Fibroblast of skin of scalp (primary cell): ENCODE data around the gene MPZL2.

ENCODE experiments used
- DNase-seq: peaks from one replicate; pipeline ENCODE4 v3.0.0-alpha.2; 2013

The MPZL2 gene

GRCh38 chr11:118240999-118241763 lies 22.9 kb downstream of the MPZL2 start:
- no peak for DNase-seq

DNA sequence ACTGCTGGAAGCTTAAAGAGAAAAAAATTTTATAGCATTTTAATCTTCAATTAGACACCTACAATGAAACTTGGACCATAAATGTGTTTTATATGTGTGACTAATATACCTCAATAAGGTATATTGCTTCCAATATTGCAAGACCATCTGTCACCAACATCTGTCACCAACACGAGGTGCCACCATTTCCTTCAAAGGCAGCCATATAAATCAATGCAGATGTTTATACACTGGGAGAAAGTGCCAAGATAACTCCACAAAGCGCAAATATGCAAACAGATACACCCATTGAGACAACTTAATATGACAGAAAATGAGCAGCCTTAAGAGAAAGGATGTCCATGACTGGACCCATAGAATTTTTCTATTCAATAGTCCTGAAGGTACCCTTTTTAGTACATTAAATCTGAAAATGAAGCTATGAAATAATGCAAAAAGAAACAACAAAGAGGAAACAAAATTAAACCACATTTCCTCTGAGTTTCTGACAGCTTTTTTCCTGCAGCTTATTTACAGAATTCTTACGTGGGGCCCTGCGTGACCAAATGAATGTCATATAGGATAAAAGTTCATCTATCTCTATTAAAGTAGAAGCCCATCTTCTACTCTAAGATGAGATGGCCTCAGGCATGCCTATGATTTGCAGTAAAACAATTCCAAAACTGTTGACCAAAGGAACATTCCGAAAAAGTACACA lies 24.4 kb downstream of the MPZL2 start:
- DNase-seq, result no peak

DNA sequence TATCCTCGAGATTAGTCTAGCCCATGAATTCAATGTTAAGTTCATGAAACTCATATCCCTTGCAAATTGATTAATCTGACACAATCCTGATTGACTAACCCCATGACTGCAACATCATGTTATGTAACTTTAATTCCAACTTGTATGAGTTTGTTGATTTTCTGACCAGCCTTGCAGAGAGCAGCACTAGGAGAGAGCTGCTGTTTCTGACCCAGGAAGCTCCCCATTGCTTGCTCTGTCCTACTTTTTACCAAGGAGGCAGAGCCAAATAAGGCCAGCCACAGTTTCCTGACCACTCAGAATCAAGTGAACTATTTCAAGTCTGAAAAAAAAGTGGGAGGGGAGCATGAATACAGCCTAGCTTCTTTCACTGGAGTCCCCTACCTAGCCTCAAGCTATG lies 25.2 kb downstream of the MPZL2 start:
- DNase-seq, result no peak

- DNase-seq, result no peak
These were observed 25.7 kb downstream of the MPZL2 start for GRCh38 chr11:118238421-118238820.

- no peak for DNase-seq
These were observed 27.9 kb downstream of the MPZL2 start for GRCh38 chr11:118236170-118236569.

- no peak for DNase-seq
These were observed 29.3 kb downstream of the MPZL2 start for GRCh38 chr11:118234833-118235232.

DNA sequence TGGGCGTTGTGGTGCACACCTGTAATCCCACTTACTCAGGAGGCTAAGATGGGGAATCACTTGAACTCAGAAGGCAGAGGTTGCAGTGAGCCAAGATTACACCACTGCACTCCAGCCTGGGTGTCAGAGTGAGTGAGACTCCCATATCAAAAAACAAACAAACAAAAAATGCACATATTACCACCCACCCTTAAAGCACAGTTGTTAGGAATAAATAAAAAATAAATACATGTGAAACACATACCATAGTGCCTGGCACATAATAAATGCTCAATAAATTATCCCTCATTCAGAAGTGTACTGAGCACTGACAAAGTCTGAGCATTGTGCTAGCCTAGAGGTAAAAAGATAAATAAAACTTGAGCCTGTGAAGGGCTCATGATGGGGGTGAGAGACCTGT lies 30.2 kb downstream of the MPZL2 start:
- no peak for DNase-seq

- no peak for DNase-seq
These were observed 30.7 kb downstream of the MPZL2 start for GRCh38 chr11:118233377-118233776.

DNA sequence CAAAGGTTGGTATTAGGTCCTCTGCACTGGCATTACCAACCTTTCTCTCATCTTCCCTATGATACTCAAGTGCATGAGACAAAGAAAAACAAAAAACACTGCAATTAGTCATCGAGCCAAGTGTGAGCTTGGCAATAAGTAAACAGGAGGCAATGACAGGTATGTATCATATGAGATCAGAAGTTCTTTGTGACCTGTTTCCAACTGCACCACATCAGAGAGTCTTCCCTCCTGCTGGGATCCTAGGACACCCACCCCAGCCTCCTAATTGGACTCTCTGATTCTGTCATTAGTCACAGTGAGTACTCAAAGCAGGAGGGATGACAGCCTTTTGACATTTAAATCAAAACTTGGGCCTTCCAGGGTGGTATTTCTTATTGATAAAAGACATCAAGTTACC lies 31.4 kb downstream of the MPZL2 start:
- DNase-seq, result no peak

DNA sequence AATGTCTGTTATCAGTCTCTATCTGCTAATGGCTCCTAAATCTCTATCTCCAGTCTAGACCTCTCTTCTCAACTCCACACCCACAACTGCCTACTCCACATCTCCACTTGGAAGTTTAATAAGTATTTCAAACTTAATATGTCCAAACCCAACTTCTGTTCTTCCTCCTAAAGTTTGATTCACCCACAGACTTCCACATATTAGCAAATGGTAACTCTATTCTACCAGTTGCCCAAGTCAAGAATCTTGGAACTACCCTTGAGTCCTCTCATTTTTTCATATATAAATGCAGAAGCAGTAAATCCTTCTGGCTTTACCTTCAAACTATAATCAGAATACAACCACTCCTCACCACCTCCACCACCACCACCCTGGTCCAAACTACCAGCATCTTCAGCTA lies 32.6 kb downstream of the MPZL2 start:
- DNase-seq, result no peak

DNA sequence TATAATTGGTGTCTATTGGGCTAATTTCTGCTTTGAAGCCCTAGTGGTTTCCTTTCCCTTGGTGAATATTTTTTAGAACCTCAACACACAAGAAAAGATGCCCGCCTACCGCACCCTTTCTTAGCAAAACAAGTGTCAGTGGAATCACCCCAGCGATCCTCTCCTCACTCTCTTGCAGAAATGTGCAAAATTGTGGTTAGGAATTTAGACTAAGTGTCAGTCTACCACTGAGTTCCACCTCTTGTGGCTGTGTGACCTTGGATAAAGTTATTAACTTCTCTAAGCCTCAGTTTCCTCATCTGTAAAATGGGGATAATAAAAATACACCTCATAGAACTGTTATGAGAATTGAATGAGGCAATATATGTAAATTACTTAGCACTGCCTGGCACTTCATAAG lies 34.0 kb downstream of the MPZL2 start:
- no peak for DNase-seq

DNA sequence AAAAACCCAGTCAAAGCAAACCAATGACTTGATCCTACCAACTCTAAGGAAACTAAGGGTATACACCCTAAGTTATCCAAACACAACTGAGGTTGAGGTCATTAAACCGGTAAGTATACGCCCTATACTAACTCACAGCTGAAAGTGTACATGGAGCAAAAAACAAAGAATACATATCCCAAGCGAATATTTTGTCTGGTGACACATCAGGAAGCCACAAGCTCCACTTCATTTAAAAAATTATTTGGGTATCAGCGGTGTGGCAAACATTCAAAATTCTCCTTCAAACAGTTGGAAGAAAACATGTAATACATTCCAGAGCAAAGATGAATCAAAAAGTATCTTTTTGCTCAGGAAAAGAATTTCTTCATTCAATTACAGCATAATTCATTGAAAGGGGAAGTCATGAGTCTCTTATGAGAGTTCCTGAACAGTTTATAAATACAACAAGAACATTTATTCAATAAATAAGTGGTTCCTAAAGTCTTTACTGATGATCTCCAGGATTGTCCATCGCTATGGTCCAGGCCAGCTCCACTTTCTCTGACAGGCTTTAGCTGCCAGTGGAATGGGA lies 34.7 kb downstream of the MPZL2 start:
- DNase-seq, result peak; percentile 26

DNA sequence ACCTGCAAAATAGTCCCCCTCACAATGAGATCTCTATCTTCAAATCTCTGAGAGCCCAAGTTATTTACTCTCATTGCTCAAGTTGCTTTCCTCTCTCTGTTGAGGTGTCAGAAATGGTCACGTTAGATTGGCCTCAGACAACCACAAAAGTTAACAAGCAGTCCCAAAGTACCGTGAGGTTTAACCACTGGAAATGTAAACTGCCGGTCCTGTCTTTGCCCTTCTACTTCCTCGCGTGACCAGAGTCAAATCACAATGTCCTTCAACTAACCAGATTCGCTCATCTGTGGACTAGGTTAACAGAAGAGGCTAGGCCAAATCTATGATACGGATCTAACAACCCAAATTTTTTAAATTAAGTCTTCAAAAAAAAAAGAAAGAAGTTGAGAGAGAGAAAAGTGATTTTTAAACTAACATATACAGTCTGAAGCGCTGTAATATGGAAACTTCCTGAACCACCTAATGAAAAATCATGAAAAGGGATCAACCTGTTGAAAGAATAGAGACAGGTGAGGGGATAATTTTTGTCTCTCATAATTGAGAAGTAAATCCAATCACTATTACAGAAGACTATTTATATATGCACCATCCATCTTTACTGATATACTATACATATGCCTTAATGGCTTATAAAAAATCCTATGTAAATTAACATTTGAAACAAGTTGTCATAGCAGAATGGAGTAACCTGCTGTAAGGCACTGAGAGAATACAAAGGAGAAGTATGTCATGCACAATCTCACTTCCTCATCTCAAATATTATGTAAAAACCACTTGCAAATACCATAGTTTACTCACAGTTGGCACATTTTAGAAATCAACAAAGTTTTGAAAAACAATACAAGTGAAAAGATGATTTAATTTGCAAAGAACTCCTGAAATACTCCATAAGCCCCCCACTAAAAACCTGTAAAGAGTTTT lies 36.0 kb downstream of the MPZL2 start:
- no peak for DNase-seq

- no peak for DNase-seq
These were observed 37.3 kb downstream of the MPZL2 start for GRCh38 chr11:118226781-118227180.

- no peak for DNase-seq
These were observed 37.8 kb downstream of the MPZL2 start for GRCh38 chr11:118226296-118226695.

DNA sequence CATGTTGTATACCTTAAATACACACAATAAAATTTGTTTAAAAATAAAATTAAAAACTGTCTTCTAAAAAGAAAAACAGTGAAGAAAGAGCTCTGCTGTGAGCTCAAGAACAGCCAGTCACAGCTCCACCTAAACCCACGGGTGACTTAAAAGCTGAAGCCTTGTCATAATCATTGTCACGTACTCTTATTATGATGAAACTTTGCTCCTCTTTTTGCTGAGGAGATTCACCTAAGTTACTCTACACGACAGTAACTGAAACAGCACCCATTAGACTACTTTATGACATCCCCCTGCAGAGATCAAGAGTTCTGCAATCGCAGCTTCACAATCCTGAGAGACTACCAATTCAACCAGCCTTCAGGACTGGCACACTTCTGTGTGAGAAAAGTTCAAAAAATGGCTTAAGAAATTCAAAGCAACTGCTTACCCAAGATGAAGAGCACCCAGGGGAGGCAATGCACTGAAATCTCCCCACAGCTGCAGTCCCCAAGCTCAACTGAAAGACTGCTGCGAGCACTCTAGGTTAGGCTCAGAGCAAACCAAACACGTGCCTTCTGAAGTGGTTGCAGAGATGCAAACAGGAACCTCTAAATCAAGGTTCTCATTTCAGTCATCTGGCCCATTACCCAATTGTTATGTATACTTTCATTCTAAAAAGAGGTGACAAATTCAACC lies 39.4 kb downstream of the MPZL2 start, which contains the start of gene JAML:
JAML (minus strand) TSS at position 501 of the 678 bp plus-strand sequence. CDS start 10,145 bp downstream, outside the sequence.
- DNase-seq, result no peak

DNA sequence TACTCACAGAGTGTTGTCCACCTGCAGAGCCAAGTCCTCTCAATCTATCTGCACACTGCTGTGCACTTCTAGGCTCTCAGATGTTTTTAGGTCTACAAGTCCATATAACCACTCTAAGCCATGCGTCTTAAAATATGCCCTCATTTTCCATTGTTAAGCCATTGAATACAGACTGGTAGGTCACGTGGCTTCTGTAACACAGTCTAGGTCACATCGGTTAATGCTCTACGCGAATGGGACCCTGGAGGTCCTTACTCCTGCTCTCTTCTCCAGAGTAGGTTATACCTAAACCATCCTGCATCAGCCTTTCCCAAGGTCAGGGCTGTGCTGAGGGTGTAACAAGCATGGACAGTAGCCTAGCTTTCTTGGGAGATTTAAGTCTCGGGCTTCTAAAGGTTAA lies 40.1 kb downstream of the MPZL2 start:
- no peak for DNase-seq

GRCh38 chr11:118223570-118223969 lies 40.5 kb downstream of the MPZL2 start:
- DNase-seq, result no peak

DNA sequence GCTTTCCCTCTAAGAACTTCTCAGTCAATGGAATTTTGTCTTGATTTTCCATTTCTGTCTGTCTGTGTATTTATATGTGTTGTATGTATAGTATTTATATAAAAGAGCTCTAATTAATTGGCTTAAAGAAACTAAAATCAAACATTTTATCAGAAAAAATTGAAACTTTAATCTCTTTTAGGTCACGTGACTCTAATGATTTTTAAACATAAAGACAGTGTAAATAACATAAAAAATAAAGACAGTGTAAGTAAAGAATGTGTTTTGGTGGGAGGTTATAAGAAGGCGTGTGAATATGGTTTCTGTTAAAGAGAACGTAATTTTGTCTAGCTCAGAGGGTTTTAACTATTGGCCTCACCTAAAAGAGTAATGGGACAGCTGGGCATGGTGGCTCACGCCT lies 41.7 kb downstream of the MPZL2 start:
- DNase-seq, result no peak

DNA sequence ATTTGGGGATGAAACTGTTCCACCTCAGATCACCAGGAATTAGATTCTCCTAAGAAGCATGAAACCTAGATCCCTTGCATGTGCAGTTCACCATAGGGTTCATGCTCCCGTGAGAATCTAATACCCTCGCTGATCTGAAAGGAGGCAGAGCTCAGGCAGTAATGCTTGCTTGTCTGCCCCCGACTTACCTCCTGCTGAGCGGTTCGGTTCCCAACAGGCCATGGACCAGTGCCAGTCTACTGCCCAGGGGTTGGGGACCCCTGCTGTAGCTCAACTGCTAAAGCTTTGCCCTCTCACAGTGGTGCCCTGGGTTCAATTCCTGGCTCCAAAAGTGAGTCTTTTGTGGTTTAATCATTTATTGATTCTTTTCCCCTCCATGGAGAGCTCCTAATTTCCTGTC lies 42.7 kb downstream of the MPZL2 start:
- no peak for DNase-seq

DNA sequence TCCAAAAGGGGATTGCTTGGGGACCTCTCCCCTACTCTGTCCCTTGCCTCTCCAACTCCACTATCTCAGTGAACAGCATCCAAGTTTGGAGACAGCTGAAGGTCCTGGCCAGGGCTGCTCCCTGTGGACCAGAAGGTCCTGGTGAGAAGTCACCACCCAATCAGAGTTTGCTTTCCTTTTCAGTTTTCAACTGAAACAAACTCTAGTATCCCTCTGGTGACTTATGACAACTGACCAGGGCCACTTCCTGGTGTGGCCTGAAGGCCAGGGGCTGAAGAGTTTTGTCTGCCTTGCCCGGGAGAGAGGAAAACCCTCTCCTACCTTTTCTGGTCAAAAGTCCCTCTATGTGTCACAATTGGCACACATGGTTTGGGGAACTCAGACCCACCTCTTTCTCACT lies 44.4 kb downstream of the MPZL2 start:
- no peak for DNase-seq

GRCh38 chr11:118219244-118219643 lies 44.9 kb downstream of the MPZL2 start:
- DNase-seq, result no peak
